Breast epithelium (tissue), 3 donors: ENCODE measurements around the gene BCL2L1.

Experiments
- CTCF ChIP-seq, 3 donors: fragments of 450-650 bp; IDR thresholded peaks; one replicate each; pipeline ENCODE4 v1.5.1; 2016 to 2017; ENCODE audit warnings: antibody characterized with exemption in 3 of 3, mild to moderate bottlenecking in 3 of 3, moderate library complexity in 3 of 3
- POLR2A ChIP-seq: fragments of 450-650 bp; IDR thresholded peaks from one replicate; pipeline ENCODE4 v1.6.1; 2016; ENCODE audit warnings: antibody characterized with exemption, mild to moderate bottlenecking, moderate library complexity
- POLR2AphosphoS5 ChIP-seq, 3 donors: sonication (generic); formaldehyde crosslinking; IDR thresholded peaks; one replicate each; pipeline ENCODE4 v1.6.1; 2017; ENCODE audit warnings: antibody characterized with exemption in 3 of 3

- TF ChIP-seq POLR2A, result no peak
- TF ChIP-seq CTCF (IDR thresholded peaks at IDR 0.05), result no peak
- TF ChIP-seq POLR2AphosphoS5 (IDR thresholded peaks at IDR 0.05), result no peak
Measured at GRCh38 chr20:31682352-31682751, 40.3 kb downstream of the BCL2L1 start.
